Liver (tissue), 9 donors: Measurements from ENCODE around the gene RBM5. TPM values are rescaled to one million over a fixed set of nuclear protein-coding genes. Genes with fewer than 3 reads are reported as not detected.

Experiments used
- DNase-seq: peaks from one replicate; pipeline ENCODE4 v3.0.0-alpha.2; 2017; ENCODE audit warnings: low spot score
- H3K27ac ChIP-seq, 2 donors: one replicate each; pipeline ENCODE4 v1.7.0; 2013; ENCODE audit warnings: inconsistent platforms in 2 of 2, low read length in 2 of 2, control low read depth in 1 of 2, low read depth in 1 of 2, mild to moderate bottlenecking in 1 of 2
- H3K27me3 ChIP-seq, 4 donors: one replicate each; pipeline versions ENCODE4 v1.6.1 to v1.7.0; 2013; ENCODE audit warnings: low read length in 3 of 4, inconsistent platforms in 1 of 4, mild to moderate bottlenecking in 1 of 4, moderate library complexity in 1 of 4; ENCODE audit not compliant: control insufficient read depth in 4 of 4, insufficient read depth in 4 of 4
- H3K36me3 ChIP-seq, 4 donors: one replicate each; pipeline versions ENCODE4 v1.6.1 to v1.7.0; 2013; ENCODE audit warnings: low read length in 3 of 4, mild to moderate bottlenecking in 3 of 4, low read depth in 1 of 4, moderate library complexity in 1 of 4; ENCODE audit not compliant: control insufficient read depth in 4 of 4, insufficient read depth in 3 of 4
- H3K4me1 ChIP-seq, 4 donors: one replicate each; pipeline versions ENCODE4 v1.6.1 to v1.7.0; 2013; ENCODE audit warnings: low read length in 3 of 4, mild to moderate bottlenecking in 3 of 4, moderate library complexity in 1 of 4; ENCODE audit not compliant: control insufficient read depth in 4 of 4, insufficient read depth in 4 of 4
- H3K4me3 ChIP-seq, 3 donors: one replicate each; pipeline versions ENCODE4 v1.6.1 to v1.7.0; 2013; ENCODE audit warnings: low read length in 3 of 3, control low read depth in 1 of 3, low read depth in 1 of 3, mild to moderate bottlenecking in 1 of 3
- H3K9ac ChIP-seq, 2 donors: one replicate each; pipeline ENCODE4 v1.7.0; 2013; ENCODE audit warnings: low read length in 2 of 2, mild to moderate bottlenecking in 2 of 2, moderate library complexity in 2 of 2, control low read depth in 1 of 2, low read depth in 1 of 2
- H3K9me3 ChIP-seq, 4 donors: one replicate each; pipeline versions ENCODE4 v1.6.1 to v1.7.0; 2013; ENCODE audit warnings: low read length in 3 of 4; ENCODE audit not compliant: control insufficient read depth in 4 of 4
- EGR1 ChIP-seq, 2 donors: IDR thresholded peaks; 2 replicates each; pipeline ENCODE4 v1.6.1; 2016 to 2018; ENCODE audit warnings: antibody characterized with exemption in 2 of 2, low read depth in 2 of 2
- FOXA1 ChIP-seq: IDR thresholded peaks from 2 replicates; pipeline ENCODE4 v1.6.1; 2016; ENCODE audit warnings: antibody characterized with exemption
- FOXA2 ChIP-seq: IDR thresholded peaks from 2 replicates; pipeline ENCODE4 v1.6.1; 2016; ENCODE audit warnings: antibody characterized with exemption
- GABPA ChIP-seq, 2 donors: IDR thresholded peaks in 1 of 2; conservative IDR thresholded peaks in 1 of 2; 2 replicates each; pipeline ENCODE4 v1.6.1; 2016; ENCODE audit warnings: antibody characterized with exemption in 2 of 2, mild to moderate bottlenecking in 1 of 2, moderate library complexity in 1 of 2
- HNF4A ChIP-seq, 2 donors: conservative IDR thresholded peaks; 2 replicates each; pipeline ENCODE4 v1.6.1; 2016; ENCODE audit warnings: antibody characterized with exemption in 2 of 2, mild to moderate bottlenecking in 2 of 2
- HNF4G ChIP-seq: IDR thresholded peaks from 2 replicates; pipeline ENCODE4 v1.6.1; 2016; ENCODE audit warnings: antibody characterized with exemption
- JUND ChIP-seq, 2 donors: IDR thresholded peaks; 2 replicates each; pipeline ENCODE4 v1.6.1; 2016; ENCODE audit warnings: antibody characterized with exemption in 2 of 2
- NR2F2 ChIP-seq: IDR thresholded peaks from 2 replicates; pipeline ENCODE4 v1.6.1; 2016; ENCODE audit warnings: antibody characterized with exemption
- RAD21 ChIP-seq, 2 donors: IDR thresholded peaks; 2 replicates each; pipeline ENCODE4 v1.6.1; 2016; ENCODE audit warnings: antibody characterized with exemption in 2 of 2, mild to moderate bottlenecking in 2 of 2
- RXRA ChIP-seq, 2 donors: IDR thresholded peaks; 2 replicates each; pipeline ENCODE4 v1.6.1; 2017 to 2018; ENCODE audit warnings: antibody characterized with exemption in 2 of 2, mild to moderate bottlenecking in 1 of 2
- SP1 ChIP-seq: IDR thresholded peaks from 2 replicates; pipeline ENCODE4 v1.6.1; 2018; ENCODE audit warnings: antibody characterized with exemption, mild to moderate bottlenecking
- TAF1 ChIP-seq: conservative IDR thresholded peaks from 2 replicates; pipeline ENCODE4 v1.6.1; 2016; ENCODE audit warnings: antibody characterized with exemption, mild to moderate bottlenecking
- YY1 ChIP-seq: IDR thresholded peaks from 2 replicates; pipeline ENCODE4 v1.6.1; 2016; ENCODE audit warnings: antibody characterized with exemption, mild to moderate bottlenecking
- WGBS: extraction: QIAGEN DNeasy Blood & Tissue Kit; methylation state at CpG from one replicate; pipeline ENCODE4 v1.1.7; 2013; 5-methylcytosine and 5-hydroxymethylcytosine counted together
- polyA plus RNA-seq, 2 donors: library from polyadenylated mRNA; stranded (reverse) in 1 of 2; unstranded in 1 of 2; fragments of 200-250 nt in 1 of 2; fragments of >200 nt in 1 of 2; fragmentation: Nextera tagmentation in 1 of 2; extraction: Ambion mirVana in 1 of 2; gene quantifications; one replicate each; pipeline versions ENCODE4 v1.2.1 to v1.2.3, GENCODE V29; 2013 to 2015
- total RNA-seq, 2 donors: library from RNA; depleted of rRNA; stranded (reverse); fragments of >200 nt; gene quantifications; one replicate each; pipeline ENCODE4 v1.2.3, GENCODE V29; 2014
- TF ChIP-seq, protein P1 (sequence below): IDR thresholded peaks from 2 replicates; pipeline ENCODE4 v1.6.1; 2016; ENCODE audit warnings: antibody characterized with exemption
- TF ChIP-seq, protein P2 (sequence below): IDR thresholded peaks from 2 replicates; pipeline ENCODE4 v1.6.1; 2016; ENCODE audit warnings: antibody characterized with exemption, mild to moderate bottlenecking
- TF ChIP-seq, protein P3 (sequence below): fragments of 150-350 bp; IDR thresholded peaks from 2 replicates; pipeline ENCODE4 v1.5.1; 2017; ENCODE audit warnings: improper control_type of control experiment, low read depth, low read length; ENCODE audit not compliant: missing input control
- TF ChIP-seq, protein P4 (sequence below): IDR thresholded peaks from 2 replicates; pipeline ENCODE4 v1.6.1; 2016; ENCODE audit warnings: antibody characterized with exemption
- TF ChIP-seq, protein P5 (sequence below): IDR thresholded peaks from 2 replicates; pipeline ENCODE4 v1.6.1; 2016; ENCODE audit warnings: antibody characterized with exemption
- donor health status: healthy.
- donor health status: healthy.
- donor health status: healthy.
- donor health status: healthy.
- donor health status: healthy.

Gene RBM5
- total and polyA plus RNA-seq, 4 donors, result 21.2 to 142 (median 64.3) TPM

DNA sequence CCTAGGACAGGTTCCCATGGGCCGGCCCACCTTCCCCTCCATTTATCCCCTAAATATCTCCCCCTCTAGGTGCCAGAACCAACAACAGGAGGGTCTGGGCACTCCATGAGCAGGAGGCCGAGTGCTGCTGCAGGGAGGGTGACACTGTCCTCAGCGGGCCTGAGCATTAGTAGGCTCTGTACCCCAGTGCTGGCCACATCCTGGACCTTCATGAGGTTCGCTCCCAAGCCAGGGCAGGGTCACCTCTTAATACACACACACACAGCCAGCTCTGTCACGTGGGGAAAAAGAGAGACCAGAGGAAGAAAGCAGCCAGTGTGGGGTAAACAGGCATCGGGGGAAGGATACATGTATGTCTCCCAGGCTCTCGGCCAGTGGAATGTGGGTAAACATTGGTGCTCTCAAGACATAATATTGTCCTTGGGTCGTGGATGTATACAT is 38.6 kb downstream of the RBM5 start:
- H3K27me3 ChIP-seq, result no peaks in the 10 kb centered on the region
- H3K4me3 ChIP-seq, result no peak overlapping the region
- H3K4me1 ChIP-seq, result no peaks in the 10 kb centered on the region
- WGBS, result 89% methylated on average over 8 of the region's 8 CpGs
- no peak for DNase-seq
- no peaks in the 10 kb centered on the region for H3K9me3 ChIP-seq
- H3K36me3 ChIP-seq, result no peaks in the 10 kb centered on the region
- H3K27ac ChIP-seq, result no peak overlapping the region
- H3K9ac ChIP-seq, result no peak overlapping the region
- TF ChIP-seq HNF4A (conservative IDR thresholded peaks at IDR 0.05), result no peak
- no peak for TF ChIP-seq NR2F2
- TF ChIP-seq, protein P1, sequence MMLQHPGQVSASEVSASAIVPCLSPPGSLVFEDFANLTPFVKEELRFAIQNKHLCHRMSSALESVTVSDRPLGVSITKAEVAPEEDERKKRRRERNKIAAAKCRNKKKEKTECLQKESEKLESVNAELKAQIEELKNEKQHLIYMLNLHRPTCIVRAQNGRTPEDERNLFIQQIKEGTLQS, result no peak
- TF ChIP-seq YY1, result no peak
- TF ChIP-seq EGR1 (IDR thresholded peaks at IDR 0.05; ENCODE audit: low read depth in 2 of 2), result no peak
- no peak for TF ChIP-seq TAF1

DNA sequence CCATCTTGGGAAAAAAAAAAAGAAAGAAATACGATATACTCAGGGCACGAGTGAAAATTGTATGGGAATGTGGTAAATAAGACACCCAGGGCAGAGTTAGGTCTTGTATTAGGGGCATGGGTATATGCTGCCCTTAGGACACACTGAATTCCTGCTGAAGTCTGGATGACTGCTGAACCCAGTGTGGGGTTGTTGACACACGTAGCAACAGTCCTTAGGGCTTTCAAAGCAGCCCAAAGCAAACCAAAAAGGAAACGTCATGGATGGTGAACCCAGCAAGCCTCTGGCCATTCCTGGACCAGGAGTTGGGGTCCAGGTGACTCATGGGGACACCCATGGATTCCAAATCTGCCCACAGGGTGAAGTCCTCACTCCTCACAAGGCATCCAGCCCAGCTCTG is 39.3 kb downstream of the RBM5 start:
- Histone ChIP-seq H3K36me3 (no peaks in the 10 kb centered on the region), H3K27me3 (no peaks in the 10 kb centered on the region), H3K27ac (no peak overlapping the region), H3K4me3 (no peak overlapping the region), H3K9ac (no peak overlapping the region), H3K9me3 (no peaks in the 10 kb centered on the region), H3K4me1 (no peaks in the 10 kb centered on the region)
- DNase-seq, result no peak
- WGBS, result 82% methylated on average over 4 of the region's 4 CpGs
- TF ChIP-seq HNF4G (no peak), HNF4A (conservative IDR thresholded peaks at IDR 0.05) (no peak), RAD21 (IDR thresholded peaks at IDR 0.05) (no peak), FOXA2 (no peak), SP1 (no peak), NR2F2 (no peak), RXRA (IDR thresholded peaks at IDR 0.05) (no peak), TAF1 (no peak), FOXA1 (no peak), EGR1 (IDR thresholded peaks at IDR 0.05; ENCODE audit: low read depth in 2 of 2) (no peak), GABPA (IDR thresholded peaks at IDR 0.05 in 1 of 2, conservative IDR thresholded peaks at IDR 0.05 in 1 of 2) (no peak), JUND (IDR thresholded peaks at IDR 0.05) (no peak)
- TF ChIP-seq, protein P2, sequence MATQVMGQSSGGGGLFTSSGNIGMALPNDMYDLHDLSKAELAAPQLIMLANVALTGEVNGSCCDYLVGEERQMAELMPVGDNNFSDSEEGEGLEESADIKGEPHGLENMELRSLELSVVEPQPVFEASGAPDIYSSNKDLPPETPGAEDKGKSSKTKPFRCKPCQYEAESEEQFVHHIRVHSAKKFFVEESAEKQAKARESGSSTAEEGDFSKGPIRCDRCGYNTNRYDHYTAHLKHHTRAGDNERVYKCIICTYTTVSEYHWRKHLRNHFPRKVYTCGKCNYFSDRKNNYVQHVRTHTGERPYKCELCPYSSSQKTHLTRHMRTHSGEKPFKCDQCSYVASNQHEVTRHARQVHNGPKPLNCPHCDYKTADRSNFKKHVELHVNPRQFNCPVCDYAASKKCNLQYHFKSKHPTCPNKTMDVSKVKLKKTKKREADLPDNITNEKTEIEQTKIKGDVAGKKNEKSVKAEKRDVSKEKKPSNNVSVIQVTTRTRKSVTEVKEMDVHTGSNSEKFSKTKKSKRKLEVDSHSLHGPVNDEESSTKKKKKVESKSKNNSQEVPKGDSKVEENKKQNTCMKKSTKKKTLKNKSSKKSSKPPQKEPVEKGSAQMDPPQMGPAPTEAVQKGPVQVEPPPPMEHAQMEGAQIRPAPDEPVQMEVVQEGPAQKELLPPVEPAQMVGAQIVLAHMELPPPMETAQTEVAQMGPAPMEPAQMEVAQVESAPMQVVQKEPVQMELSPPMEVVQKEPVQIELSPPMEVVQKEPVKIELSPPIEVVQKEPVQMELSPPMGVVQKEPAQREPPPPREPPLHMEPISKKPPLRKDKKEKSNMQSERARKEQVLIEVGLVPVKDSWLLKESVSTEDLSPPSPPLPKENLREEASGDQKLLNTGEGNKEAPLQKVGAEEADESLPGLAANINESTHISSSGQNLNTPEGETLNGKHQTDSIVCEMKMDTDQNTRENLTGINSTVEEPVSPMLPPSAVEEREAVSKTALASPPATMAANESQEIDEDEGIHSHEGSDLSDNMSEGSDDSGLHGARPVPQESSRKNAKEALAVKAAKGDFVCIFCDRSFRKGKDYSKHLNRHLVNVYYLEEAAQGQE, result no peak
- TF ChIP-seq, protein P3, sequence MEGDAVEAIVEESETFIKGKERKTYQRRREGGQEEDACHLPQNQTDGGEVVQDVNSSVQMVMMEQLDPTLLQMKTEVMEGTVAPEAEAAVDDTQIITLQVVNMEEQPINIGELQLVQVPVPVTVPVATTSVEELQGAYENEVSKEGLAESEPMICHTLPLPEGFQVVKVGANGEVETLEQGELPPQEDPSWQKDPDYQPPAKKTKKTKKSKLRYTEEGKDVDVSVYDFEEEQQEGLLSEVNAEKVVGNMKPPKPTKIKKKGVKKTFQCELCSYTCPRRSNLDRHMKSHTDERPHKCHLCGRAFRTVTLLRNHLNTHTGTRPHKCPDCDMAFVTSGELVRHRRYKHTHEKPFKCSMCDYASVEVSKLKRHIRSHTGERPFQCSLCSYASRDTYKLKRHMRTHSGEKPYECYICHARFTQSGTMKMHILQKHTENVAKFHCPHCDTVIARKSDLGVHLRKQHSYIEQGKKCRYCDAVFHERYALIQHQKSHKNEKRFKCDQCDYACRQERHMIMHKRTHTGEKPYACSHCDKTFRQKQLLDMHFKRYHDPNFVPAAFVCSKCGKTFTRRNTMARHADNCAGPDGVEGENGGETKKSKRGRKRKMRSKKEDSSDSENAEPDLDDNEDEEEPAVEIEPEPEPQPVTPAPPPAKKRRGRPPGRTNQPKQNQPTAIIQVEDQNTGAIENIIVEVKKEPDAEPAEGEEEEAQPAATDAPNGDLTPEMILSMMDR, result no peak
- TF ChIP-seq, protein P4, sequence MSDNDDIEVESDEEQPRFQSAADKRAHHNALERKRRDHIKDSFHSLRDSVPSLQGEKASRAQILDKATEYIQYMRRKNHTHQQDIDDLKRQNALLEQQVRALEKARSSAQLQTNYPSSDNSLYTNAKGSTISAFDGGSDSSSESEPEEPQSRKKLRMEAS, result no peak
- TF ChIP-seq, protein P5, sequence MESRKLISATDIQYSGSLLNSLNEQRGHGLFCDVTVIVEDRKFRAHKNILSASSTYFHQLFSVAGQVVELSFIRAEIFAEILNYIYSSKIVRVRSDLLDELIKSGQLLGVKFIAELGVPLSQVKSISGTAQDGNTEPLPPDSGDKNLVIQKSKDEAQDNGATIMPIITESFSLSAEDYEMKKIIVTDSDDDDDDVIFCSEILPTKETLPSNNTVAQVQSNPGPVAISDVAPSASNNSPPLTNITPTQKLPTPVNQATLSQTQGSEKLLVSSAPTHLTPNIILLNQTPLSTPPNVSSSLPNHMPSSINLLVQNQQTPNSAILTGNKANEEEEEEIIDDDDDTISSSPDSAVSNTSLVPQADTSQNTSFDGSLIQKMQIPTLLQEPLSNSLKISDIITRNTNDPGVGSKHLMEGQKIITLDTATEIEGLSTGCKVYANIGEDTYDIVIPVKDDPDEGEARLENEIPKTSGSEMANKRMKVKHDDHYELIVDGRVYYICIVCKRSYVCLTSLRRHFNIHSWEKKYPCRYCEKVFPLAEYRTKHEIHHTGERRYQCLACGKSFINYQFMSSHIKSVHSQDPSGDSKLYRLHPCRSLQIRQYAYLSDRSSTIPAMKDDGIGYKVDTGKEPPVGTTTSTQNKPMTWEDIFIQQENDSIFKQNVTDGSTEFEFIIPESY, result no peak
- TF ChIP-seq, protein P1, result no peak
